GM23338 (cell line): Measurements from ENCODE around the gene ECE1.

ENCODE experiments used
- CTCF ChIP-seq, 2 experiments: fragments of 200-600 bp in 1 of 2; sonication (generic) in 1 of 2; conservative IDR thresholded peaks; 2 replicates each; pipeline versions ENCODE4 v1.5.1 to v1.6.1; 2016 to 2017; ENCODE audit warnings: antibody characterized with exemption in 2 of 2, low read depth in 2 of 2, mild to moderate bottlenecking in 2 of 2, moderate library complexity in 1 of 2
- EZH2 ChIP-seq: fragments of 200-600 bp; sonication (generic); IDR thresholded peaks from one replicate; pipeline ENCODE4 v1.8.0; 2017; ENCODE audit warnings: antibody characterized with exemption, mild to moderate bottlenecking, low read depth; ENCODE audit not compliant: unreplicated experiment
- JUNB ChIP-seq: IDR thresholded peaks from one replicate; pipeline ENCODE4 v1.6.1; 2016; ENCODE audit warnings: antibody characterized with exemption; ENCODE audit not compliant: unreplicated experiment
- POLR2AphosphoS5 ChIP-seq: IDR thresholded peaks from 2 replicates; pipeline ENCODE4 v1.6.1; 2016; ENCODE audit warnings: antibody characterized with exemption, low read depth
- REST ChIP-seq: IDR thresholded peaks from one replicate; pipeline ENCODE4 v1.6.1; 2018; ENCODE audit warnings: antibody characterized with exemption; ENCODE audit not compliant: unreplicated experiment
- ZNF331 ChIP-seq: fragments of 250-450 bp; sonication (Bioruptor Pico); IDR thresholded peaks from 2 replicates; pipeline ENCODE4 v1.5.0; 2020; ENCODE audit warnings: low read depth, mild to moderate bottlenecking, moderate library complexity

GRCh38 chr1:21262293-21263051 is 27.8 kb downstream of the ECE1 start:
- TF ChIP-seq ZNF331 (CRISPR knock-in tag) (no peak), CTCF (conservative IDR thresholded peaks at IDR 0.05; ENCODE audit: low read depth in 2 of 2) (no peak), EZH2 (no peak), JUNB (no peak), REST (no peak), POLR2AphosphoS5 (no peak)
